ENCODE results near the gene ADAM15.

ADAM15 gene

DNA sequence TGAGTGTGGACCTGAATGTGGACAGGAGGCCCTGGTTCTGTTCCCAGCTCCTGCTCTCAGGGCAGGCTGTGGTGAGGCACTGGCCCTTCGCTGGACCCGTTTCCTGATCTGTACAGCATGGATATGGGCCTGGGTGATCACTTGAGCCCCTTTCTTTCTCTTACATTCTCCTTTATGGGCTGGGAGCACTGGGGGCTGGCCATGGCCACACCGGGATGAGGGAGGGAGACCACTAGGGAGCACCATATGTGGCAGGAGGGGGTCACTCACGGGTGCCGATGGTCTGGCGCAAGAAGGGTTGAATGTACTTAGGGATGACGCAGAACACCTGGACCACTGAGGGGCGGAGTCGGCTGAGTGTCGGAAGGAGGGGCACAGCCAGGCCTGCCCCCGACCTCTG lies 20.2 kb upstream of the ADAM15 start:
- DNase-seq = no peak

DNA sequence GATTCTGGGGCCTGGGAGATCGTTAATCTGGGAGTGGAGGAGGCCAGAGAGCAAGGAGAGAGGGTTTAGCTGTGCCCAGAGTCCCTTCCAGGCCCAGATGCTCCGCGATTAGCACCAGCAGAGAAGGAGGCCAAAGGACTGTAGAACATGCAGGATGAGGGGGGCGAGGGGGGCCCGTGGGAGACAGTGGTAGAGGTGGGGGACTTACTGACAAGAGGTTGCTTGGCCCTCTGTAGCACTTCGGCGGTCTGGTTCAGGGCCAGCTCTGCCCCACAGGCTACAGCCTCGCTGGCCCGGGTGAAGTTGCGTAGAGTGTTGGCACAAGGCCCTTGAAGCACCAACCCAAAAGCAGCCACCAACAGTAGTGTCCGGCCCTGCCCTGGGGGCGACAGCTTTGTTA lies 18.2 kb upstream of the ADAM15 start:
- no peak for DNase-seq

- DNase-seq = no peak
These were observed 17.6 kb upstream of the ADAM15 start, which contains the start of the genes DCST1 and DCST2 for GRCh38 chr1:155033524-155033923. TSS of gene DCST1 (plus strand) at chr1:155033824. CDS start at chr1:155034037, 213 bp downstream. TSS of gene DCST2 (minus strand) at chr1:155033781. CDS start at chr1:155033701, 80 bp downstream.

DNA sequence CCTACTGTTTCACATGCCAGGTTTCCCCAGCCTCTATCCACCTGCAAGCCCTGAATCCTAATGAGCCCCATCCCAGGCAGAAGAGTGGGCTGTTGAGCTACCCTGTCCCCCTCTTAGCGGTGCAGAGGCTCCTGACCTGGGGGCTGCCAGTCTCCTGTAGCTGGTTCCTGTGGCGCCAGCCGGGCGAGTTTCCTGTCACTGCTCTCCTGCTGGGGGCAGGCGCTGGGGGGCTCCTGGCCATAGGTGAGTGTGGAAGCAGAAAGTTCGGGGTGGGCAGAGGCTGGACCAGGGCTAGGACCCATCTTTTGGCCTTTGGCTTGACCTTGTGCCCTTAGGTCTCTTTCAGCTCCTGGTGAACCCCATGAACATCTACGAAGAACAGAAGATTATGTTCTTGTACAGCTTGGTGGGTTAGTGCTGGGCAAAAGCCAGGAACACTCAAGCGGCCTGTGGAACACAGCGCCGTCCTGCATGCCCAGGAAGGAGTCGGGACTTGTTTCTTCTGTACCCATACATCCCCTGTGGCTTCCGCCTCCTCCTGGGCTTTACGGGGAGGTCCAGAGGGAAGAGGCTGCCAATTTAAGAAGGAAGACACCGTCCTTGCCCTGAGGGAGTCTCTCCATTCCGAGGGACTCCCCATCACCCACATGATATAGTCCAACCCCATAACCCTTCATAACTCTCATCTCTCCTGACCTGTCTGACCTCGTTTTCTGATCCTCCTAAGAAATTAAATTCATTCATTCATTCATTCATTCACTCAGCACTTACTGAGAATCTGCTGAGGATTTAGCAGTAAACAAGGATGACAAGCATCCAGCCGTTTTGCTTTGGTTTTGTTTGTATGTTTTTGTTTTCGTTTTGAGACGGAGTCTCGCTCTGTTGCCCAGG lies 16.6 kb upstream of the ADAM15 start:
- no peak for DNase-seq

- no peak for DNase-seq
These were observed 15.2 kb upstream of the ADAM15 start for GRCh38 chr1:155035936-155036335.

- DNase-seq = no peak
These were observed 14.1 kb upstream of the ADAM15 start for GRCh38 chr1:155037043-155037442.

- no peak for DNase-seq
These were observed 13.2 kb upstream of the ADAM15 start for GRCh38 chr1:155037851-155038441.

DNA sequence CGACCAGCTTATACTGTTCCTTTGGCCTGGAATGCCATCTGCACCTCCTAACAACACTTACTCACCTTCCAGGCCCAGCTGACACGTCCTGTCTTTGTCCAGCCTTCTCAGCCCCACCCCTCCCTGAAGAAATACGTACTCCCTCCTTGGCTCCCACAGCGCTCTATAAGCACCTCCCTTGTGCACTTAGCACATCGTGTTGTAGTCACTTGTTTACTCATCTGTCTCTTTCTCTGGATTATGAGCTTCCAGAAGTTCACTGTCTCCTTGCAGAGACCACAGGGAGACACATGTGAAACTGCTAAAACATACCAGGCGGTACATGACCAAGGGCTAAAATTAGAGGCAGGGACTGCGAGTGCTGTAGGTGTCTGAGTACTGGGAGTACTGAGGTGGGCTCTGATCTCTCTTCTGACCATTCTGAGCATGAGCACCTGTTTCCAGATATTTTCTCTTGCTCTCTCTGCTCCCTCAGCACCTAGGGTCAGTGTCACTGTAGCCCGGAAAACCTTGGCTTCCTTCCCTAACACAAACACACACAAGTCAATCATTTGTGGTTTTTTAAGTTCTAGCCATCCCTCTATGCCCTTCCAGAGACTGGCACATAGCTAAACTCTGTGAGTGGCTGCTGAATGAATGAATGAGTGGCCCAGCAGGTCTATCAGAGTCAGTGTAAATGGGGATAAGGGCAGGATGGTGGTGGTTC lies 12.4 kb upstream of the ADAM15 start:
- no peak for DNase-seq

GRCh38 chr1:155039308-155039669 lies 11.8 kb upstream of the ADAM15 start:
- no peak for DNase-seq

DNA sequence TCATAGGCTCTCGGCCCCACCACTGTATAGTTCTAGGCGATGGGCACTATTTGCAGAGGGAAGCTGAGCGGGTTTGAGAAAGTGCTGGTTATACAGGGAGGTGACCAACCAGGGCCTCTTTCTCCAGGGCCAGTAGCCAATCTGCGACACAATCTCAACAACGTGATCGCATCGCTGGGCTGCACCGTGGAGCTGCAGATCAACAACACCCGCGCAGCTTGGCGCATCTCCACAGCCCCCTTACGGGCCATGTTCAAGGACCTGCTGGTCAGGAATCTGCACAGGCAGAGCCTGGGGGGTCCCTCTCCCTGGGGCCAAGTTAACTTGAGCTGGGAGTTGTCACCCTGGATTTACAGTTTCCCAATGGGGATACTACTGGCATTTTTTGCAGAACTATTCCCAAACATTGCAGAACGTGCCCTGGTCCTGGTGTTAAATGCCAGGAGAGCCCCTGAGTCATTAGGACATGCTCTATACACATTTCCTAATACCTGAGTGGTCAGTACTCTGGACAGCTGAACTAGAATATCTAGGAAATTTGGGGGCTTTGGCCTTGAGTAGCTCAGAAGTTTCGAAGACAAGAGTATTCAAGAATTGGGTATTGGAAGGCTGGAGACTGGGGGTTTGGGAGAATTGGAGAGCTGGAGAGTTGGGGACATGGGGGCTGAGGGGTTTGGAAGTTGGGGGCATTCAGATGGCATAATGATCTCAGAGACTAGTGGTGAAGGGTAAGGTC lies 10.6 kb upstream of the ADAM15 start:
- no peak for DNase-seq

GRCh38 chr1:155042789-155043188 lies 8.3 kb upstream of the ADAM15 start:
- DNase-seq = no peak

DNA sequence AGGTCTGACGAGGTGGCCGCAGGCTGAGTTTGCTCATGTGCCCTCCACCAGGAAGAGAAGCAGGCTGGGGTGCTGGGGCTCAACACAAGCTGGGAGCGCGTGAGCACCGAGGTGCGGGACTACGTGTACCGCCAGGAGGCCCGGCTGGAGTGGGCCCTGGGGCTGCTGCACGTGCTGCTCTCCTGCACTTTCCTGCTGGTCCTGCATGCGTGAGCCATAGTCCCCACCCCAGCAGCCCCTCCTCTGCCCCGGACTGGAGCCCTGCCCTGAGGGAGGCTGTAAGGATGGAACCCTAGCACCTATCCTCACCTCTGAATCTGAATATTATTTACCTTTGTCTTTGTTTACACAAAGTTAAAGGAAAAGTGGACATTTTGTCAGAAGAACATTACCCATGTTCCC lies 7.8 kb upstream of the ADAM15 start:
- DNase-seq = no peak

- no peak for DNase-seq
These were observed 7.3 kb upstream of the ADAM15 start for GRCh38 chr1:155043793-155044192.

DNA sequence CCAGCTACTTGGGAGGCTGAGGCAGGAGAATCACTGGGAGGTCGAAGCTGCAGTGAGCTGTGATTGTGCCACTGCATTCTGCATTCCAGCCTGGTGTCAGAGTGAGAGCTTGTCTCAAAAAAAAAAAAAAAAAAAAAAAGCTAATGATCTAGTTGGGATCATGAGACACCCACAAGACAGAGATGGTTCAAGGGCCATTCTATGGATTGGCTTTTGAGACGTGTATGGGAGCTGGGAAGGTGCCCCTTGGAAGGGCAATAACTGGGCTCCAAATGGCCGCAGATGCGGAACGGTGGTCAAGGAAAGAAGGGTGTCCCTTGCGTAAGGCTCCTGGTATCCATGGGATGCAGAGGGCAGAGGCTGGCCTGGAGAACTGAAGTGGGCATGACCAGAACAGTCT lies 6.8 kb upstream of the ADAM15 start:
- DNase-seq = no peak

DNA sequence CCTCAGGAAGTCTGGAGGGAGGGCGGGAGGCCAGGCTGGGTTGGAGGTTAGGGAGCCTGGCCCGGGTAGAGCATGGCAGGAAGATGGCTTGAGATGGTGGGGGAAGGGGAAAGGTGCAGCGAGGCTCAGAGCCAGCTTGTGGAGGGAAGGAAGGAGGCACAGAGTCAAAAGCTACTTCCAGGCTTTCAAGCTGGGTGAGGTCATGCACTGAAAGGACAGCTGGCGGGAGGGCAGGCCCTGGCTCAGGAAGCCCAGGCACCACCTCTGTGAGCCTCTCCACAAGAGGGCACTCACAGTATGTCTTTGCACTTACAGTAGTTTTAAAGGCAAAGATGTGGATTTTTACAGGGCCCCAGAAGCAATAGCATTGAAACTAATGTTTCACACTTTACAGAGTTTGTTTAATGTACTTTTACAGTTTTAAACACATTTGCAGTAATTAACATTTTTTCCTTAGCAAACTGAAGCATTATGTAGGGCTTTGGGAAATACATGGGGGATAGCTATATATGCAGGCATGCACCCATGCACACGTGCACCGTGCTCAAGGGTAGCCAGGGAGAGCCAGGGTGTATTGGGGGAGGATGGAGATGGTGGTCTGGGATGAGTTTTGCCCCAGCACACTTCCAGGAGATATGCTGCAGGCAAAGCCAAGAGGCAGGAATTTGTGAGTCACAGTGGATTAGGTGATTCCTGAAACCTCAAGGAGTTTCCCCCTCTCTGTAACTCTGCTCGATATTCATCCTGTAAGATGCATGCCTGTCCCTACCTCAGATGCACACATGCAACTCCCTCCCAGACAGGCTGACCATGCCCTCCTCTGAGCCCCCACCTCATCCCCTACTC lies 6.1 kb upstream of the ADAM15 start:
- DNase-seq = peak; percentile 48 to 52

DNA sequence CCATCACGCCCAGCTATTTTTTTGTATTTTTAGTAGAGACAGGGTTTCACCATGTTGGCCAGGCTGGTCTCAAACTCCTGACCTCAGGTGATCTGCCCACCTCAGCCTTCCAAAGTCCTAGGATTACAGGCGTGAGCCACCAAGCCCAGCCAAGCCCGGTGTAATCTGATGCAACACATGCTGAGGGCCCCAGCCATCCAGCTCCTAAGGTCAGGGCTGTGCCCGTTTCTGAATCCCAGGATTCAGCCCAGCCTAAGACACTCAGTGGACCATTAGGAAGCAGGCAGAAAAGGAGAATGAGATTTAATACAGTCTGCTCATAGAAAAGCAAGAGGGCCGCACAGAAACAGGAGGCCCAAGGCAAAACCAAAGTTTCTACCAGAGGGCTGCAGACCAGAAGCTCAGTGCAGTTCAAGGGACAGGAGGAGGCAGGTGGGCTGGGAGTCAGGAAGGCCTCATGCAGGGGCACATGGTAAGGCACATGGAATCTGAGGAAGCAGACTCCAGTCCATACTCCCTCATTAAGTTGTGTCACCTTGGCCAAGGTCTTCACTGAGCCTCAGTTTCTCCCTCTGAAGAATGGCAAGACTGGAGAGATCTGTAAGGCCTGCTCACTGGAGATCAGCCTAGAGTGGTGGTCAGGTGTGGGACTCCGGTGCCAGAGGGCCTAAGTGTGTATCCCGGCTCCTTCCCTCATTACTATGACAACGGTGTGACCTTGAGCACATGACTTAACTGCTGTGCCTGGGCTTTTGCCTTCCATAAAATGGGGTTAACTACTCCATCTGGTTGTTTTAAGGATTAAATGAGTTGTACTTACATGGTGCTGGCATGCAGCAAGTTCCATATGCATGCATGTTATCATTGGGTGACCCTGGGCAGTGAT lies 2.4 kb upstream of the ADAM15 start:
- no peak for DNase-seq

GRCh38 chr1:155049651-155050559 lies 1.2 kb upstream of the ADAM15 start:
- no peak for DNase-seq

GRCh38 chr1:155051342-155051776 lies 243 bp downstream of the ADAM15 start:
- DNase-seq = no peak

- DNase-seq = peak; percentile 34 to 44
These were observed 772 bp downstream of the ADAM15 start for GRCh38 chr1:155051777-155052398.
